HepG2 (cell line): ENCODE measurements around the gene RNF126. TPM values are rescaled to one million over a fixed set of nuclear protein-coding genes. Genes with fewer than 3 reads are reported as not detected.

ENCODE experiments used
- AGO2 ChIP-seq: fragments of 200-400 bp; formaldehyde crosslinking; optimal IDR thresholded peaks from 2 replicates; pipeline ENCODE3; 2017; ENCODE audit warnings: mild to moderate bottlenecking, low read depth, low read length, moderate library complexity
- AKNA ChIP-seq: sonication (generic); formaldehyde crosslinking; IDR thresholded peaks from 2 replicates; pipeline ENCODE4 v1.4.0; 2020; ENCODE audit warnings: missing genetic modification reagents, borderline replicate concordance
- HOXA5 ChIP-seq: sonication (generic); formaldehyde crosslinking; IDR thresholded peaks from 2 replicates; pipeline ENCODE4 v1.4.0; 2020; ENCODE audit warnings: missing genetic modification reagents
- TGIF2 ChIP-seq: IDR thresholded peaks from 2 replicates; pipeline ENCODE4 v1.6.1; 2016; ENCODE audit warnings: control low read depth, missing compliant biosample characterization
- UBTF ChIP-seq: sonication (generic); formaldehyde crosslinking; IDR thresholded peaks from 2 replicates; pipeline ENCODE4 v1.4.0; 2020; ENCODE audit warnings: mild to moderate bottlenecking, missing genetic modification reagents
- ZNF101 ChIP-seq: sonication (generic); formaldehyde crosslinking; IDR thresholded peaks from 2 replicates; pipeline ENCODE4 v1.4.0; 2020; ENCODE audit warnings: mild to moderate bottlenecking, low read depth, missing genetic modification reagents, borderline replicate concordance
- ZNF33B ChIP-seq: sonication (generic); formaldehyde crosslinking; IDR thresholded peaks from 2 replicates; pipeline ENCODE4 v1.5.1; 2020; ENCODE audit warnings: mild to moderate bottlenecking, missing genetic modification reagents
- ZNF441 ChIP-seq: sonication (generic); formaldehyde crosslinking; IDR thresholded peaks from 2 replicates; pipeline ENCODE4 v1.7.0; 2021; ENCODE audit warnings: missing genetic modification reagents, borderline replicate concordance
- ZNF639 ChIP-seq: conservative IDR thresholded peaks from 2 replicates; pipeline ENCODE4 v1.6.1; 2018; ENCODE audit warnings: missing genetic modification reagents
- ZNF724P ChIP-seq: sonication (generic); formaldehyde crosslinking; IDR thresholded peaks from 2 replicates; pipeline ENCODE4 v1.8.0; 2022; ENCODE audit warnings: missing genetic modification reagents, borderline replicate concordance
- ZNF777 ChIP-seq: sonication (generic); formaldehyde crosslinking; IDR thresholded peaks from 2 replicates; pipeline ENCODE4 v1.4.0; 2020; ENCODE audit warnings: missing genetic modification reagents
- ZNF784 ChIP-seq: sonication (generic); formaldehyde crosslinking; IDR thresholded peaks from 2 replicates; pipeline ENCODE4 v1.5.1; 2020; ENCODE audit warnings: missing genetic modification reagents, mild to moderate bottlenecking, borderline replicate concordance
- ZSCAN21 ChIP-seq: sonication (generic); formaldehyde crosslinking; IDR thresholded peaks from 2 replicates; pipeline ENCODE4 v1.8.0; 2022; ENCODE audit warnings: mild to moderate bottlenecking, missing genetic modification reagents, moderate library complexity, borderline replicate concordance
- polyA plus RNA-seq, 8 experiments: library from polyadenylated mRNA; depleted of rRNA in 3 of 8; stranded (reverse) in 7 of 8; unstranded in 1 of 8; fragments of >200 nt; fragmentation: Illumina TruSeq in 4 of 8; extraction: Trizol in 4 of 8; gene quantifications; 2 replicates each; pipeline versions ENCODE4 v1.2.1 to v1.2.3, GENCODE V29; 2011 to 2016; ENCODE audit warnings: low read depth in 4 of 8, missing spikeins in 1 of 8, mixed read lengths in 1 of 8; ENCODE audit not compliant: insufficient read depth in 1 of 8
- total RNA-seq, 5 experiments: library from RNA; depleted of rRNA; stranded (reverse); fragments of >200 nt; fragmentation: Illumina TruSeq; extraction: Trizol; gene quantifications; 2 replicates each; pipeline ENCODE4 v1.2.3, GENCODE V29; 2016; ENCODE audit warnings: low read depth in 1 of 5

Gene RNF126
- total and polyA plus RNA-seq, 2 of the 13 experiments (the other 11 are each of a cell fraction or from before 2014, with no cell fraction given), result 23.2 to 34.0 TPM

GRCh38 chr19:679418-680286 lies 16.6 kb upstream of the RNF126 start (continued):
- TF ChIP-seq AKNA (CRISPR knock-in tag) (no peak), UBTF (CRISPR knock-in tag) (0 out of 2 replicates have a peak, but pooled peaks have one; percentile 15), TGIF2 (CRISPR knock-in tag) (peak; percentile 2; the same call in 1 of the 2 replicates), AGO2 (peak; percentile 42), ZNF724P (CRISPR knock-in tag) (0 out of 2 replicates have a peak, but pooled peaks have one; percentile 69), HOXA5 (0 out of 2 replicates have a peak, but pooled peaks have one; percentile 30), ZSCAN21 (CRISPR knock-in tag) (peak; percentile 66; the same call in 1 of the 2 replicates), ZNF33B (CRISPR knock-in tag) (peak; percentile 52; the same call in 1 of the 2 replicates), ZNF441 (CRISPR knock-in tag) (peak; percentile 67; the same call in 1 of the 2 replicates), ZNF101 (0 out of 2 replicates have a peak, but pooled peaks have one; percentile 53), ZNF777 (CRISPR knock-in tag) (peak; percentile 67; the same call in 1 of the 2 replicates), ZNF784 (CRISPR knock-in tag) (0 out of 2 replicates have a peak, but pooled peaks have one; percentile 95), ZNF639 (CRISPR knock-in tag) (peak; percentile 57; the same call in 1 of the 2 replicates)
